A549 (cell line): ENCODE results near the gene RPS6KB1. TPM values are rescaled to one million over a fixed set of nuclear protein-coding genes. Genes with fewer than 3 reads are reported as not detected.
A peak's percentile ranks its signal among the peaks of the same experiment; 100 is the strongest.

Experiments
- ATAC-seq, 2 experiments: fragments of 200-7000 bp in 1 of 2; fragments of >200 bp in 1 of 2; cut with Nextera tagmentation in 1 of 2; cut with Tn5 transposase in 1 of 2; 3 replicates each; pipeline versions ENCODE4 v1.8.0 to v1.9.1; 2018 to 2020; ENCODE audit warnings: mild to moderate bottlenecking in 1 of 2, moderate library complexity in 1 of 2
- CTCF ChIA-PET: fragments of 300-600 bp; sonication (Branson Sonifier 250); formaldehyde crosslinking; extraction: SDS; loops from one replicate; lab custom pipeline; 2021; ENCODE audit warnings: antibody characterized with exemption, inconsistent platforms; lab: Yijun Ruan, JAX
- POLR2A ChIA-PET: fragments of 350-600 bp; formaldehyde crosslinking; extraction: SDS; loops from one replicate; lab custom pipeline; 2021; ENCODE audit warnings: antibody characterized with exemption, inconsistent platforms; lab: Yijun Ruan, JAX
- DNase-seq, 2 experiments: peaks; one replicate each; pipeline versions ENCODE4 v3.0.0 to v3.0.0-alpha.2; 2011 to 2016; ENCODE audit warnings: low read depth in 1 of 2, low spot score in 1 of 2
- FAIRE-seq: peaks from 2 replicates; lab custom pipeline; 2011; peaks lifted over from hg19 to GRCh38; lab: Jason Lieb, UNC
- H3K27ac ChIP-seq, 2 experiments: fragments of >200 bp; sonication (Bioruptor Twin); formaldehyde crosslinking; 3 replicates each; pipeline ENCODE4 v1.5.1; 2016 to 2017
- H3K4me1 ChIP-seq: fragments of >200 bp; sonication (Bioruptor Twin); formaldehyde crosslinking; 3 replicates; pipeline ENCODE4 v1.6.1; 2016
- H3K4me2 ChIP-seq: fragments of >200 bp; sonication (Bioruptor Twin); formaldehyde crosslinking; 3 replicates; pipeline ENCODE4 v1.6.1; 2016
- H3K4me3 ChIP-seq: fragments of >200 bp; sonication (Bioruptor Twin); formaldehyde crosslinking; 3 replicates; pipeline ENCODE4 v1.5.1; 2016
- H3K9me3 ChIP-seq: fragments of >200 bp; sonication (Bioruptor Twin); formaldehyde crosslinking; 3 replicates; pipeline ENCODE4 v1.6.1; 2016
- CBX2 ChIP-seq: fragments of 200-600 bp; sonication (generic); IDR thresholded peaks from 2 replicates; pipeline ENCODE4 v1.6.1; 2016; ENCODE audit warnings: low read depth, mild to moderate bottlenecking, borderline replicate concordance
- CEBPB ChIP-seq, 2 experiments: fragments of >200 bp in 1 of 2; sonication (Bioruptor Twin) in 1 of 2; formaldehyde crosslinking in 1 of 2; IDR thresholded peaks; 2 replicates each; pipeline ENCODE4 v1.6.1; 2012 to 2016
- EHF ChIP-seq: fragments of 250-450 bp; sonication (Bioruptor Pico); IDR thresholded peaks from 2 replicates; pipeline ENCODE4 v1.5.0; 2020; ENCODE audit warnings: mild to moderate bottlenecking
- HOXA7 ChIP-seq: fragments of 250-450 bp; sonication (Bioruptor Pico); IDR thresholded peaks from 2 replicates; pipeline ENCODE4 v1.5.0; 2020; ENCODE audit warnings: mild to moderate bottlenecking, moderate library complexity
- HOXB13 ChIP-seq: fragments of 250-450 bp; sonication (Bioruptor Pico); IDR thresholded peaks from 2 replicates; pipeline ENCODE4 v1.5.0; 2020; ENCODE audit warnings: low read depth, mild to moderate bottlenecking, moderate library complexity
- HOXB5 ChIP-seq: fragments of 250-450 bp; sonication (Bioruptor Pico); IDR thresholded peaks from 2 replicates; pipeline ENCODE4 v1.5.0; 2020; ENCODE audit warnings: mild to moderate bottlenecking, moderate library complexity
- JUN ChIP-seq, 2 experiments: fragments of >200 bp; sonication (Bioruptor Twin); formaldehyde crosslinking; IDR thresholded peaks; 2 replicates in 1 of 2; 3 replicates in 1 of 2; pipeline ENCODE4 v1.6.1; 2016 to 2017
- KDM5A ChIP-seq: fragments of 200-600 bp; sonication (generic); IDR thresholded peaks from 2 replicates; pipeline ENCODE4 v1.6.1; 2016; ENCODE audit warnings: antibody characterized with exemption, mild to moderate bottlenecking
- NPAS2 ChIP-seq: fragments of 250-450 bp; sonication (Bioruptor Pico); IDR thresholded peaks from 2 replicates; pipeline ENCODE4 v1.8.0; 2022; ENCODE audit warnings: mild to moderate bottlenecking, moderate library complexity, borderline replicate concordance
- RAD21 ChIP-seq, 2 experiments: fragments of >200 bp in 1 of 2; sonication (Bioruptor Twin) in 1 of 2; formaldehyde crosslinking in 1 of 2; IDR thresholded peaks in 1 of 2; conservative IDR thresholded peaks in 1 of 2; 2 replicates in 1 of 2; 3 replicates in 1 of 2; pipeline ENCODE4 v1.6.1; 2012 to 2018; ENCODE audit warnings: inconsistent platforms in 1 of 2
- SMC3 ChIP-seq: fragments of >200 bp; sonication (Bioruptor Twin); formaldehyde crosslinking; IDR thresholded peaks from 3 replicates; pipeline ENCODE4 v1.6.1; 2018; ENCODE audit warnings: inconsistent platforms
- ZSCAN20 ChIP-seq: fragments of 250-450 bp; sonication (Bioruptor Pico); IDR thresholded peaks from 2 replicates; pipeline ENCODE4 v1.8.0; 2022; ENCODE audit warnings: mild to moderate bottlenecking, moderate library complexity
- WGBS: methylation state at CpG from one replicate; pipeline ENCODE4 v1.1.6; 2017; ENCODE audit errors: missing lambda C conversion rate; 5-methylcytosine and 5-hydroxymethylcytosine counted together
- polyA plus RNA-seq, 4 experiments: library from polyadenylated mRNA; depleted of rRNA in 3 of 4; stranded (reverse); fragments of >200 nt; fragmentation: RNase III in 1 of 4; extraction: RNeasy Plus Mini Kit Qiagen cat#74134 plus additional on column Dnase treatment in 1 of 4; gene quantifications; 2 replicates in 3 of 4; 3 replicates in 1 of 4; pipeline ENCODE4 v1.2.3, GENCODE V29; 2011 to 2017
- TF ChIP-seq, protein P1 (sequence below): fragments of 450-650 bp; IDR thresholded peaks from 2 replicates; pipeline ENCODE4 v1.6.1; 2014; ENCODE audit warnings: antibody characterized with exemption
- TF ChIP-seq, protein P2 (sequence below): fragments of 200-600 bp; sonication (generic); IDR thresholded peaks from 2 replicates; pipeline ENCODE4 v1.6.1; 2016; ENCODE audit warnings: antibody characterized with exemption, mild to moderate bottlenecking, moderate library complexity
- TF ChIP-seq, protein P3 (sequence below): fragments of >200 bp; sonication (Bioruptor Twin); formaldehyde crosslinking; IDR thresholded peaks from 3 replicates; pipeline ENCODE4 v1.5.1; 2016

RPS6KB1 gene
- polyA plus RNA-seq, 2 of the 4 experiments (the other 2 are of a cell fraction), result 57.3 to 81.7 TPM

DNA sequence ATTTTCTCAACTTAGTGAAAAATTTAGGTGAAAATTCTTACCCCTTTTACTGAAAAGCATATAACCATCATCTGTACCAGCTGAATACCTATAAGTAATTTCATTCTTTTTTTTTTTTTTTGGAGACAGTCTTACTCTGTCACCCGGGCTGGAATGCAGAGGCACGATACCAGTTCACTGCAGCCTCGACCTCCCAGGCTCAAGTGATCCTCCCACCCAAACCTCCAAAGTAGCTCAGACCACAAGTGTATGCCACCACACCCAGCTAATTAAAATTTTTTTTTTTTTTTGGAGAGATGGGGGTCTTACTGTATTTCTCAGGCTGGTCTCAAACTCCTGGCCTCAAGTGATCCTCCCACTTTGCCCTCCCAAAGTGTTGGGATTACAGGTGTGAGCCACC is 34.0 kb upstream of the RPS6KB1 start:
- ATAC-seq, result no peak
- ChIA-PET POLR2A (interaction anchor here (1.0 to 2.1 kb wide), 4 partner anchors 34 to 240 kb away, joined by 3 to 18 read pairs (median 4); partner anchors contain the start of genes CLTC, RNFT1 and TUBD1), CTCF (interaction anchor here (0.6 to 2.1 kb wide), 21 partner anchors 11 to 338 kb away, joined by 3 to 15 read pairs (median 4); partner anchors contain the start of gene VMP1)
- H3K4me3 ChIP-seq, result no peak overlapping the region
- WGBS, result 58% methylated on average over 3 of the region's 3 CpGs
- 0 out of 3 replicates have a peak overlapping the region, but pooled peaks have one; percentile 1 for H3K4me2 ChIP-seq
- peaks cover 4% of the 10 kb centered on the region; the same call in 1 of the 3 replicates for H3K9me3 ChIP-seq
- no peak for TF ChIP-seq CBX2
- no peak for TF ChIP-seq KDM5A
- no peak for TF ChIP-seq NPAS2 (CRISPR knock-in tag)
- TF ChIP-seq, protein P1, sequence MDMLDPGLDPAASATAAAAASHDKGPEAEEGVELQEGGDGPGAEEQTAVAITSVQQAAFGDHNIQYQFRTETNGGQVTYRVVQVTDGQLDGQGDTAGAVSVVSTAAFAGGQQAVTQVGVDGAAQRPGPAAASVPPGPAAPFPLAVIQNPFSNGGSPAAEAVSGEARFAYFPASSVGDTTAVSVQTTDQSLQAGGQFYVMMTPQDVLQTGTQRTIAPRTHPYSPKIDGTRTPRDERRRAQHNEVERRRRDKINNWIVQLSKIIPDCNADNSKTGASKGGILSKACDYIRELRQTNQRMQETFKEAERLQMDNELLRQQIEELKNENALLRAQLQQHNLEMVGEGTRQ, result no peak
- TF ChIP-seq JUN (IDR thresholded peaks at IDR 0.05), result no peak
- 0 out of 2 replicates have a peak, but pooled peaks have one; percentile 3 for TF ChIP-seq HOXA7 (CRISPR knock-in tag)
- TF ChIP-seq HOXB13 (CRISPR knock-in tag), result no peak
- TF ChIP-seq HOXB5 (CRISPR knock-in tag), result 0 out of 2 replicates have a peak, but pooled peaks have one; percentile 20
- TF ChIP-seq CEBPB (IDR thresholded peaks at IDR 0.05), result no peak
- TF ChIP-seq SMC3, result no peak
- TF ChIP-seq, protein P2, sequence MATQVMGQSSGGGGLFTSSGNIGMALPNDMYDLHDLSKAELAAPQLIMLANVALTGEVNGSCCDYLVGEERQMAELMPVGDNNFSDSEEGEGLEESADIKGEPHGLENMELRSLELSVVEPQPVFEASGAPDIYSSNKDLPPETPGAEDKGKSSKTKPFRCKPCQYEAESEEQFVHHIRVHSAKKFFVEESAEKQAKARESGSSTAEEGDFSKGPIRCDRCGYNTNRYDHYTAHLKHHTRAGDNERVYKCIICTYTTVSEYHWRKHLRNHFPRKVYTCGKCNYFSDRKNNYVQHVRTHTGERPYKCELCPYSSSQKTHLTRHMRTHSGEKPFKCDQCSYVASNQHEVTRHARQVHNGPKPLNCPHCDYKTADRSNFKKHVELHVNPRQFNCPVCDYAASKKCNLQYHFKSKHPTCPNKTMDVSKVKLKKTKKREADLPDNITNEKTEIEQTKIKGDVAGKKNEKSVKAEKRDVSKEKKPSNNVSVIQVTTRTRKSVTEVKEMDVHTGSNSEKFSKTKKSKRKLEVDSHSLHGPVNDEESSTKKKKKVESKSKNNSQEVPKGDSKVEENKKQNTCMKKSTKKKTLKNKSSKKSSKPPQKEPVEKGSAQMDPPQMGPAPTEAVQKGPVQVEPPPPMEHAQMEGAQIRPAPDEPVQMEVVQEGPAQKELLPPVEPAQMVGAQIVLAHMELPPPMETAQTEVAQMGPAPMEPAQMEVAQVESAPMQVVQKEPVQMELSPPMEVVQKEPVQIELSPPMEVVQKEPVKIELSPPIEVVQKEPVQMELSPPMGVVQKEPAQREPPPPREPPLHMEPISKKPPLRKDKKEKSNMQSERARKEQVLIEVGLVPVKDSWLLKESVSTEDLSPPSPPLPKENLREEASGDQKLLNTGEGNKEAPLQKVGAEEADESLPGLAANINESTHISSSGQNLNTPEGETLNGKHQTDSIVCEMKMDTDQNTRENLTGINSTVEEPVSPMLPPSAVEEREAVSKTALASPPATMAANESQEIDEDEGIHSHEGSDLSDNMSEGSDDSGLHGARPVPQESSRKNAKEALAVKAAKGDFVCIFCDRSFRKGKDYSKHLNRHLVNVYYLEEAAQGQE, result no peak
- DNase-seq, result no peak
- H3K27ac ChIP-seq, result peak overlapping the region; percentile 91 to 96
- H3K4me1 ChIP-seq, result peaks cover 57% of the 10 kb centered on the region
- FAIRE-seq, result no peak

DNA sequence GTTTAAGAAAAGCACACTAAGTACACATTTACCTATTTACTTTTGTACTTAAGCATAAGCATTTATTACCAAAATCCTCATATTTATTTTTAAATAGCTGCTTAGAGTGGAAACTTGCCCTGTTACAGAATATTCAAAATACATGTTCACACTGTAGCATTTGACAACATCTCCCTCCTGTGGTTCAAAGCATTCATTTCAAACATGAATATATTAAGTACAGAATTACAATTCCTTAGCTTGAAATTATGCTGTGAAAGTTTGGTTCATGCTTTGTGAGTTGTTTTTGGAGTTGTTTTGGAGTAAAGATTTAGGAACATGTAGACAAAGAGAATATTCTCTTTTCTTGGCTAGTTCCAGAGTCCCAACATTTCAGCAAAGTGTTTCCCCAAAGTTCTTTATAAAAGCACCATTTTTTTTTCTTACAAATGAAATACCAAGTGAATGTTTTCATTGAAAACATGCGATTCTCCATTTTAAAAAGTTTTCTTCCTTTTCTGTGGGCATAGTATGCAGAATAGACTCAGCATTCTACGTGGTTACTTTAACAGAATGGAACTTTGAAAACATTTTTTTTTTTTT is 33.4 kb upstream of the RPS6KB1 start:
- 81% methylated on average over 2 of the region's 2 CpGs for WGBS
- FAIRE-seq (peak; percentile 49), ATAC-seq (0 out of 6 replicates have a peak, but pooled peaks of 1 of the 2 experiments have one; percentile 41), DNase-seq (peak in 1 of 2 experiments; percentile 83)
- ChIA-PET CTCF (interaction anchor here (0.6 to 2.1 kb wide), 27 partner anchors 10 to 527 kb away, joined by 3 to 15 read pairs (median 4); partner anchors contain the start of gene VMP1), POLR2A (interaction anchor here (1.0 to 2.1 kb wide), 5 partner anchors 33 to 240 kb away, joined by 3 to 18 read pairs (median 4); partner anchors contain the start of genes CLTC, RNFT1, RPS6KB1 and TUBD1)
- Histone ChIP-seq H3K9me3 (peaks cover 4% of the 10 kb centered on the region; the same call in 1 of the 3 replicates), H3K27ac (peak overlapping the region; percentile 91 to 96), H3K4me3 (no peak overlapping the region), H3K4me1 (peaks cover 51% of the 10 kb centered on the region), H3K4me2 (no peak overlapping the region)
- TF ChIP-seq, protein P1, result no peak
- TF ChIP-seq ZSCAN20 (CRISPR knock-in tag) (peak; percentile 13; the same call in 1 of the 2 replicates), RAD21 (conservative IDR thresholded peaks at IDR 0.05 in 1 of 2, IDR thresholded peaks at IDR 0.05 in 1 of 2) (peak; percentile 92 to 95), HOXA7 (CRISPR knock-in tag) (no peak), EHF (CRISPR knock-in tag) (peak; percentile 42; the same call in 1 of the 2 replicates), SMC3 (peak; percentile 89)
- TF ChIP-seq, protein P3, sequence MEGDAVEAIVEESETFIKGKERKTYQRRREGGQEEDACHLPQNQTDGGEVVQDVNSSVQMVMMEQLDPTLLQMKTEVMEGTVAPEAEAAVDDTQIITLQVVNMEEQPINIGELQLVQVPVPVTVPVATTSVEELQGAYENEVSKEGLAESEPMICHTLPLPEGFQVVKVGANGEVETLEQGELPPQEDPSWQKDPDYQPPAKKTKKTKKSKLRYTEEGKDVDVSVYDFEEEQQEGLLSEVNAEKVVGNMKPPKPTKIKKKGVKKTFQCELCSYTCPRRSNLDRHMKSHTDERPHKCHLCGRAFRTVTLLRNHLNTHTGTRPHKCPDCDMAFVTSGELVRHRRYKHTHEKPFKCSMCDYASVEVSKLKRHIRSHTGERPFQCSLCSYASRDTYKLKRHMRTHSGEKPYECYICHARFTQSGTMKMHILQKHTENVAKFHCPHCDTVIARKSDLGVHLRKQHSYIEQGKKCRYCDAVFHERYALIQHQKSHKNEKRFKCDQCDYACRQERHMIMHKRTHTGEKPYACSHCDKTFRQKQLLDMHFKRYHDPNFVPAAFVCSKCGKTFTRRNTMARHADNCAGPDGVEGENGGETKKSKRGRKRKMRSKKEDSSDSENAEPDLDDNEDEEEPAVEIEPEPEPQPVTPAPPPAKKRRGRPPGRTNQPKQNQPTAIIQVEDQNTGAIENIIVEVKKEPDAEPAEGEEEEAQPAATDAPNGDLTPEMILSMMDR, result peak; percentile 90
